Endothelial cell of umbilical vein (primary cell): ENCODE measurements around the gene TXNRD2. TPM values are rescaled to one million over a fixed set of nuclear protein-coding genes. Genes with fewer than 3 reads are reported as not detected.

Experiments
- BruUV-seq: library from RNA; stranded (reverse); fragments of 400-500 nt; replicated peaks from 2 replicates; lab custom pipeline; 2021; lab: Mats Ljungman, UMichigan
- CTCF ChIA-PET: fragments of 300-600, 350-600 bp; sonication (Branson Sonifier 250); formaldehyde crosslinking; loops from one replicate; lab custom pipeline; 2021; ENCODE audit warnings: antibody characterized with exemption, inconsistent platforms; lab: Charles Lee
- POLR2A ChIA-PET: fragments of 300-600, 350-600 bp; sonication (Branson Sonifier 250); formaldehyde crosslinking; loops from one replicate; lab custom pipeline; 2021; ENCODE audit warnings: antibody characterized with exemption, inconsistent platforms; lab: Charles Lee
- DNase-seq: peaks from one replicate; pipeline ENCODE4 v3.0.0-alpha.2; 2011; ENCODE audit warnings: low read depth, low spot score
- FAIRE-seq: peaks from 2 replicates; lab custom pipeline; 2011; peaks lifted over from hg19 to GRCh38; lab: Jason Lieb, UNC
- H2AFZ ChIP-seq: 2 replicates; pipeline ENCODE4 v1.6.0; 2012; ENCODE audit warnings: low read depth, low read length, control low read depth, inconsistent platforms
- H3K27ac ChIP-seq: 2 replicates; pipeline ENCODE4 v1.5.1; 2011; ENCODE audit warnings: low read depth, mild to moderate bottlenecking, control low read depth, low read length, moderate library complexity; ENCODE audit not compliant: insufficient read depth
- H3K27me3 ChIP-seq, 2 experiments: 2 replicates each; pipeline versions ENCODE4 v1.6.0 to v1.6.1; 2011; ENCODE audit warnings: low read length in 2 of 2, mixed read lengths in 1 of 2; ENCODE audit not compliant: control insufficient read depth in 2 of 2, insufficient read depth in 2 of 2
- H3K36me3 ChIP-seq, 2 experiments: 2 replicates in 1 of 2; 3 replicates in 1 of 2; pipeline ENCODE4 v1.5.1; 2011; ENCODE audit warnings: low read length in 2 of 2, mild to moderate bottlenecking in 1 of 2, moderate library complexity in 1 of 2; ENCODE audit not compliant: control insufficient read depth in 2 of 2, insufficient read depth in 2 of 2; ENCODE audit errors: extremely low read depth in 1 of 2
- H3K4me1 ChIP-seq: 3 replicates; pipeline ENCODE4 v1.5.1; 2011; ENCODE audit warnings: mild to moderate bottlenecking, low read length; ENCODE audit not compliant: control insufficient read depth, insufficient read depth; ENCODE audit errors: extremely low read depth
- H3K4me2 ChIP-seq: 2 replicates; pipeline ENCODE4 v1.6.1; 2011; ENCODE audit warnings: low read length, control low read depth, mixed read lengths; ENCODE audit not compliant: insufficient read depth
- H3K4me3 ChIP-seq, 3 experiments: fragments of 200-600 bp in 1 of 3; sonication (generic), shearing (Covaris generic) in 1 of 3; replicated peaks in 1 of 3; 2 replicates each; pipeline ENCODE4 v1.5.1; 2011 to 2016; ENCODE audit warnings: control low read depth in 3 of 3, low read length in 3 of 3, mild to moderate bottlenecking in 2 of 3, inconsistent platforms in 1 of 3, low read depth in 1 of 3, moderate library complexity in 1 of 3; ENCODE audit not compliant: insufficient read depth in 1 of 3
- H3K79me2 ChIP-seq: 2 replicates; pipeline ENCODE4 v1.6.0; 2012; ENCODE audit warnings: low read length, inconsistent platforms; ENCODE audit not compliant: control insufficient read depth, insufficient read depth
- H3K9ac ChIP-seq: replicated peaks from 2 replicates; pipeline ENCODE3; 2011; ENCODE audit warnings: low read length, control low read depth; ENCODE audit not compliant: insufficient read depth; ENCODE audit errors: extremely low read depth
- H3K9me1 ChIP-seq: replicated peaks from 3 replicates; pipeline ENCODE4 v1.6.0; 2011; ENCODE audit warnings: mild to moderate bottlenecking, low read length; ENCODE audit not compliant: control insufficient read depth, insufficient read depth; ENCODE audit errors: extremely low read depth
- H3K9me3 ChIP-seq: replicated peaks from 2 replicates; pipeline ENCODE4 v1.5.1; 2012; ENCODE audit warnings: low read length, inconsistent platforms; ENCODE audit not compliant: control insufficient read depth, insufficient read depth
- H4K20me1 ChIP-seq: replicated peaks from 2 replicates; pipeline ENCODE3; 2011; ENCODE audit warnings: mild to moderate bottlenecking, low read length; ENCODE audit not compliant: control insufficient read depth, insufficient read depth; ENCODE audit errors: extremely low read depth
- CTCF ChIP-seq, 2 donors: IDR thresholded peaks; 1 replicate in 1 of 2; 2 replicates in 1 of 2; pipeline ENCODE4 v1.5.1; 2011; ENCODE audit warnings: low read length in 2 of 2, mild to moderate bottlenecking in 2 of 2, moderate library complexity in 2 of 2, control low read depth in 1 of 2, inconsistent platforms in 1 of 2, low read depth in 1 of 2; ENCODE audit not compliant: insufficient read depth in 1 of 2; ENCODE audit errors: extremely low read depth in 1 of 2
- EZH2 ChIP-seq: IDR thresholded peaks from 2 replicates; pipeline ENCODE4 v1.6.1; 2012; ENCODE audit warnings: borderline replicate concordance, low read depth, mild to moderate bottlenecking, moderate library complexity, low read length, inconsistent platforms; ENCODE audit not compliant: severe bottlenecking
- GATA2 ChIP-seq: IDR thresholded peaks from 2 replicates; pipeline ENCODE4 v1.7.0; 2011; ENCODE audit warnings: low read depth, mild to moderate bottlenecking, moderate library complexity, mixed read lengths, low read length; ENCODE audit not compliant: insufficient read length, insufficient read depth
- JUN ChIP-seq: IDR thresholded peaks from 2 replicates; pipeline ENCODE4 v1.6.1; 2011; ENCODE audit warnings: borderline replicate concordance, low read depth; ENCODE audit not compliant: insufficient read length, insufficient read depth
- MAX ChIP-seq: IDR thresholded peaks from 2 replicates; pipeline ENCODE4 v1.6.1; 2011; ENCODE audit not compliant: insufficient read depth, insufficient read length
- MYC ChIP-seq: IDR thresholded peaks from one replicate; pipeline ENCODE4 v1.6.1; 2011; ENCODE audit warnings: mild to moderate bottlenecking, low read depth, low read length
- dilution Hi-C: fragments of 300-500 bp; cut with MboI; formaldehyde crosslinking; loops from one replicate; pipeline ENCODE4 v1.15.0; 2019; ENCODE audit warnings: low sequenced_read_pairs; ENCODE audit not compliant: extremely low pct_ligation_motif_present
- intact Hi-C: fragments of 100-400 bp; cut with micrococcal nuclease; formaldehyde crosslinking; loops from one replicate; pipeline ENCODE4 v1.10.0; 2022
- polyA plus RNA-seq, 4 experiments: library from polyadenylated mRNA; depleted of rRNA in 3 of 4; stranded (reverse) in 3 of 4; unstranded in 1 of 4; fragments of >200 nt; gene quantifications; 2 replicates each; pipeline versions ENCODE4 v1.2.1 to v1.2.3, GENCODE V29; 2011 to 2012; ENCODE audit warnings: missing spikeins in 1 of 4
- total RNA-seq: library from RNA; stranded (reverse); gene quantifications from 2 replicates; pipeline ENCODE4 v1.2.3, GENCODE V29; 2021

TXNRD2 gene
- total and polyA plus RNA-seq, 2 donors (not counting 3 experiments of a cell fraction or from before 2014, with no cell fraction given) = 211 to 440 TPM

GRCh38 chr22:19842393-19843106 is 99.1 kb downstream of the TXNRD2 start:
- Histone ChIP-seq H3K4me3 (no peak overlapping the region), H3K4me2 (no peak overlapping the region), H3K9me3 (no peaks in the 10 kb centered on the region), H3K4me1 (peaks cover 28% of the 10 kb centered on the region), H3K27ac (no peak overlapping the region), H4K20me1 (no peaks in the 10 kb centered on the region), H3K36me3 (no peaks in the 10 kb centered on the region), H3K9me1 (no peaks in the 10 kb centered on the region), H2AFZ (no peak overlapping the region), H3K27me3 (no peaks in the 10 kb centered on the region), H3K9ac (no peak overlapping the region), H3K79me2 (no peaks in the 10 kb centered on the region)
- intact Hi-C loops (no loop called here), dilution Hi-C loops (no loop called here)
- CTCF ChIA-PET = interaction anchor here (1.1 kb wide), 1 partner anchor 68 kb away, joined by 3 read pairs; no protein-coding TSS in a partner anchor
- POLR2A ChIA-PET = no interaction called here
- FAIRE-seq (no peak), DNase-seq (no peak)
- BruUV-seq = no TSS peak
- TF ChIP-seq MAX (no peak), MYC (no peak), JUN (no peak), GATA2 (no peak), EZH2 (no peak), CTCF (IDR thresholded peaks at IDR 0.05; ENCODE audit: extremely low read depth in 1 of 2, insufficient read depth in 1 of 2, low read depth in 1 of 2, low read length in 2 of 2) (no peak)
